Ascending aorta (tissue), 2 donors: ENCODE measurements around the gene ARHGEF12. TPM values are rescaled to one million over a fixed set of nuclear protein-coding genes. Genes with fewer than 3 reads are reported as not detected.

ENCODE experiments used
- DNase-seq, 2 donors: peaks; one replicate each; pipeline ENCODE4 v3.0.0-alpha.2; 2019; ENCODE audit warnings: low spot score in 2 of 2
- H3K27ac ChIP-seq, 2 donors: fragments of 200-600 bp; sonication (generic); one replicate each; pipeline ENCODE4 v1.5.1; 2016 to 2017; ENCODE audit warnings: mild to moderate bottlenecking in 1 of 2
- H3K27me3 ChIP-seq: fragments of 200-600 bp; sonication (generic); one replicate; pipeline ENCODE4 v1.5.1; 2017
- H3K36me3 ChIP-seq, 2 donors: fragments of 200-600 bp; sonication (generic); one replicate each; pipeline ENCODE4 v1.5.1; 2016
- H3K4me1 ChIP-seq, 2 donors: fragments of 200-600 bp; sonication (generic); one replicate each; pipeline ENCODE4 v1.5.1; 2016 to 2017; ENCODE audit warnings: mild to moderate bottlenecking in 1 of 2
- H3K4me3 ChIP-seq, 2 donors: fragments of 200-600 bp; sonication (generic); one replicate each; pipeline ENCODE4 v1.5.1; 2016 to 2017; ENCODE audit warnings: mild to moderate bottlenecking in 1 of 2
- H3K9me3 ChIP-seq, 2 donors: fragments of 200-600 bp; sonication (generic); one replicate each; pipeline ENCODE4 v1.5.1; 2016
- intact Hi-C: fragments of 100-400 bp; cut with DNase I; formaldehyde crosslinking; loops from one replicate; pipeline ENCODE4 v1.15.1; 2023
- total RNA-seq: library from RNA; depleted of rRNA; stranded (reverse); fragments of >200 nt; gene quantifications from one replicate; pipeline ENCODE4 v1.1.0, GENCODE V29; 2016
- TF ChIP-seq, protein P1 (sequence below), 3 experiments: fragments of 200-600 bp in 2 of 3; fragments of 450-650 bp in 1 of 3; sonication (generic) in 2 of 3; IDR thresholded peaks; one replicate each; pipeline ENCODE4 v1.5.1; 2016 to 2019; ENCODE audit warnings: antibody characterized with exemption in 3 of 3, mild to moderate bottlenecking in 1 of 3, moderate library complexity in 1 of 3

ARHGEF12 gene
- total RNA-seq, 1 donor from 2014 or later = 65.9 TPM

DNA sequence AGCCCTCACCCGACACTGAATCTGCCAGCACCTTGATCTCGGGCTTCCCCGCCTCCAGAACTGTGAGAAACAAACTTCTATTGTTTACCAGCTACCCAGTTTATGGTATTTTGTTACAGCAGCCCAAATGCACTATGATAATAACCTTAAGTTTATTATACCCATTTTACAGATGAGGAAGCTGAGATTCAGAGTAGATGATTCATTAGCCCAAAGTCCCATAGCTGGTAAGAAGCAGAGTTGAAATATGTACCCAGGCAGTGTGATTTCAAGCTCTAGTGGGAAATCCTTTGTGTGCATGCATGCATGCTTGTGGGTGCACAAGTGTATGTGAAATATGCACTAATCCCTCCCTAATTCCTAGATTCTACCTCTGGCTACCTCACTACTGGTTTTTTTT, 183.3 kb downstream of the ARHGEF12 start:
- intact Hi-C loops = no loop called here

GRCh38 chr11:120520091-120520822, 184.0 kb downstream of the ARHGEF12 start:
- Histone ChIP-seq H3K9me3 (no peaks in the 10 kb centered on the region), H3K36me3 (no peaks in the 10 kb centered on the region), H3K27me3 (no peaks in the 10 kb centered on the region), H3K4me1 (no peaks in the 10 kb centered on the region), H3K4me3 (no peak overlapping the region), H3K27ac (no peak overlapping the region)
- no peak for DNase-seq
- TF ChIP-seq, protein P1, sequence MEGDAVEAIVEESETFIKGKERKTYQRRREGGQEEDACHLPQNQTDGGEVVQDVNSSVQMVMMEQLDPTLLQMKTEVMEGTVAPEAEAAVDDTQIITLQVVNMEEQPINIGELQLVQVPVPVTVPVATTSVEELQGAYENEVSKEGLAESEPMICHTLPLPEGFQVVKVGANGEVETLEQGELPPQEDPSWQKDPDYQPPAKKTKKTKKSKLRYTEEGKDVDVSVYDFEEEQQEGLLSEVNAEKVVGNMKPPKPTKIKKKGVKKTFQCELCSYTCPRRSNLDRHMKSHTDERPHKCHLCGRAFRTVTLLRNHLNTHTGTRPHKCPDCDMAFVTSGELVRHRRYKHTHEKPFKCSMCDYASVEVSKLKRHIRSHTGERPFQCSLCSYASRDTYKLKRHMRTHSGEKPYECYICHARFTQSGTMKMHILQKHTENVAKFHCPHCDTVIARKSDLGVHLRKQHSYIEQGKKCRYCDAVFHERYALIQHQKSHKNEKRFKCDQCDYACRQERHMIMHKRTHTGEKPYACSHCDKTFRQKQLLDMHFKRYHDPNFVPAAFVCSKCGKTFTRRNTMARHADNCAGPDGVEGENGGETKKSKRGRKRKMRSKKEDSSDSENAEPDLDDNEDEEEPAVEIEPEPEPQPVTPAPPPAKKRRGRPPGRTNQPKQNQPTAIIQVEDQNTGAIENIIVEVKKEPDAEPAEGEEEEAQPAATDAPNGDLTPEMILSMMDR (IDR thresholded peaks at IDR 0.05) = no peak
- intact Hi-C loops = no loop called here

More for the DNA sequence above, 183.3 kb downstream of the ARHGEF12 start:
- DNase-seq = no peak
- Histone ChIP-seq H3K4me3 (no peak overlapping the region), H3K36me3 (no peaks in the 10 kb centered on the region), H3K4me1 (no peaks in the 10 kb centered on the region), H3K9me3 (no peaks in the 10 kb centered on the region), H3K27me3 (no peaks in the 10 kb centered on the region), H3K27ac (no peak overlapping the region)
- TF ChIP-seq, protein P1 (IDR thresholded peaks at IDR 0.05) = no peak

GRCh38 chr11:120521176-120521575, 185.0 kb downstream of the ARHGEF12 start:
- intact Hi-C loops = no loop called here
- no peaks in the 10 kb centered on the region for H3K36me3 ChIP-seq
- TF ChIP-seq, protein P1 (IDR thresholded peaks at IDR 0.05) = no peak
- no peaks in the 10 kb centered on the region for H3K9me3 ChIP-seq
- no peak for DNase-seq
- no peaks in the 10 kb centered on the region for H3K4me1 ChIP-seq
- no peak overlapping the region for H3K27ac ChIP-seq
- no peak overlapping the region for H3K4me3 ChIP-seq
- no peaks in the 10 kb centered on the region for H3K27me3 ChIP-seq

DNA sequence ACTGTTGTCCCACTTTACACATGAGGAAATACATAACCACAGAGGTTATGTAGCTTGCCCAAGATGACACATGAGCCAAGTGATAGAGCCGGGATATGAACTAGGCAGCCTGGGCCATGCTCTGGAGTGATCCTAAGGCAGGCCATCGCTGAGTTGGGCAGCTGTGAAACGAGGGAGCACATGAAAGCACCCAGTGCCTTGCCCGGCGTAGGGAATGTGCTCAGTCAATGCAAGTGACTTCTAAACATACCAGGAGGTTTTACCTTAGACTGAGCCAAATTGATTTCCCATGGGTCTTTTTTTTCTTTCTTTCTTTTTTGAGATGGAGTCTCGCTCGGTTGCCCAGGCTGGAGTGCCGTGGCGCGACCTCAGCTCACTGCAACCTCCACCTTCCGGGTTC, 185.8 kb downstream of the ARHGEF12 start:
- TF ChIP-seq, protein P1 (IDR thresholded peaks at IDR 0.05) = no peak
- Histone ChIP-seq H3K4me1 (no peaks in the 10 kb centered on the region), H3K27me3 (no peaks in the 10 kb centered on the region), H3K36me3 (no peaks in the 10 kb centered on the region), H3K9me3 (no peaks in the 10 kb centered on the region), H3K4me3 (no peak overlapping the region), H3K27ac (no peak overlapping the region)
- no peak for DNase-seq
- intact Hi-C loops = no loop called here

DNA sequence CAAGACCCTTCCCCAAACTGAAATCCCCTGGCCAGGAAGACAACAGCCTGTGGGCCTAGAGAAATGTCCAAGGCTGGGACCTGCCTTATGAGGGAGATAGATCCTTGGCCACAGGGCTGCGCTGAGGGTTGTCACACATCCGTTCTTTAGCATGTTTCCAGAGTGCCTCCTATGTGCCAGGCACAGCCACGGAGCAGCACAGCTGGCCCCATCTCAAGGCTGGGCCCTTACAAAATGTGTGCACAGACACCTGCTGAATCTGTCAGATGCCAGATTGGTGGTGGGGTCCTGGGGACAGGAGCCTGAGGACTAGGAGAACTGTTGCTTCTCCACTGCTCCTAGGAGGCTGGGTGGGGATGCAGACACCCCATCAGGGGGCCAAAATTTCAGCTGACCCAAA, 186.5 kb downstream of the ARHGEF12 start:
- TF ChIP-seq, protein P1 (IDR thresholded peaks at IDR 0.05) = no peak
- Histone ChIP-seq H3K4me3 (no peak overlapping the region), H3K27ac (no peak overlapping the region), H3K9me3 (no peaks in the 10 kb centered on the region), H3K4me1 (no peaks in the 10 kb centered on the region), H3K27me3 (no peaks in the 10 kb centered on the region), H3K36me3 (no peaks in the 10 kb centered on the region)
- no peak for DNase-seq
- intact Hi-C loops = no loop called here
